ENCODE results near the gene WDR46. TPM values are rescaled to one million over a fixed set of nuclear protein-coding genes. Genes with fewer than 3 reads are reported as not detected.

WDR46 gene
- total and polyA plus RNA-seq, 10 of the 15 experiments (the other 5 are each of a cell fraction or from before 2014, with no cell fraction given): 10.1 to 147 (median 86.0) TPM

GRCh38 chr6:33271468-33272274 lies 17.4 kb downstream of the WDR46 start, which contains the start of the genes RPS18 and VPS52 (continued):
- TF ChIP-seq NR2C2 (IDR thresholded peaks at IDR 0.05; ENCODE audit: borderline replicate concordance, control insufficient read depth, insufficient read length, low read depth): no peak
- TF ChIP-seq, protein P1, sequence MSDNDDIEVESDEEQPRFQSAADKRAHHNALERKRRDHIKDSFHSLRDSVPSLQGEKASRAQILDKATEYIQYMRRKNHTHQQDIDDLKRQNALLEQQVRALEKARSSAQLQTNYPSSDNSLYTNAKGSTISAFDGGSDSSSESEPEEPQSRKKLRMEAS (IDR thresholded peaks at IDR 0.05; ENCODE audit: low read depth, low read length): peak; percentile 96
- no peak for TF ChIP-seq GABPA (IDR thresholded peaks at IDR 0.05; ENCODE audit: low read depth)
- TF ChIP-seq NR2C1 (IDR thresholded peaks at IDR 0.05): peak; percentile 95
- TF ChIP-seq TAF1 (IDR thresholded peaks at IDR 0.05; ENCODE audit: borderline replicate concordance, low read depth, low read length): peak; percentile 98
- TF ChIP-seq HDAC6 (IDR thresholded peaks at IDR 0.05; ENCODE audit: unreplicated experiment): peak; percentile 71

GRCh38 chr6:33271117-33271467 lies 17.9 kb downstream of the WDR46 start:
- Histone ChIP-seq H3K9ac (ENCODE audit: control insufficient read depth, insufficient read depth, low read length) (peak overlapping the region; percentile 81), H3K4me3 (peak overlapping the region; percentile 88), H2AFZ (ENCODE audit: control insufficient read depth, low read depth, low read length) (peak overlapping the region; percentile 97), H3K9me3 (replicated peaks; ENCODE audit: control insufficient read depth, insufficient read depth, low read length) (no peaks in the 10 kb centered on the region), H3K27me3 (replicated peaks in 1 of 2; ENCODE audit: control insufficient read depth in 2 of 2, insufficient read depth in 2 of 2, low read length in 1 of 2) (no peaks in the 10 kb centered on the region), H4K20me1 (ENCODE audit: control insufficient read depth, insufficient read depth) (peaks cover 6% of the 10 kb centered on the region), H3K4me1 (ENCODE audit: control insufficient read depth, insufficient read depth, low read length) (peaks cover 13% of the 10 kb centered on the region), H3K36me3 (ENCODE audit: control insufficient read depth in 2 of 2, insufficient read depth in 2 of 2, low read length in 1 of 2) (peaks cover 19 to 26% of the 10 kb centered on the region in 2 experiments), H3K4me2 (ENCODE audit: control insufficient read depth, insufficient read depth) (peak overlapping the region; percentile 75), H3K27ac (ENCODE audit: control insufficient read depth, insufficient read depth) (peak overlapping the region; percentile 97), H3K79me2 (ENCODE audit: control insufficient read depth, insufficient read depth, low read length) (peaks cover 57% of the 10 kb centered on the region)
- 3% methylated on average over 7 of the region's 7 CpGs for WGBS (ENCODE audit: insufficient coverage, insufficient replicate concordance, low lambda C conversion rate, missing lambda C conversion rate)
- FAIRE-seq (no peak), ATAC-seq (peak; percentile 42), DNase-seq (ENCODE audit: low read depth, low spot score) (no peak)
- in situ Hi-C loops (cut with MboI): no loop called here
- RAD21 ChIA-PET (ENCODE audit: unreplicated experiment): interaction anchor here (0.9 to 2.1 kb wide), 9 partner anchors 18 to 308 kb away, joined by 3 to 11 read pairs (median 4); partner anchors contain the start of genes BAK1, PFDN6, RING1 and WDR46
- intact Hi-C loops (cut with micrococcal nuclease; ENCODE audit: unreplicated experiment): no loop called here
- CTCF ChIA-PET: interaction anchor here (1.2 to 3.6 kb wide), 10 partner anchors 10 to 195 kb away, joined by 3 to 23 read pairs (median 4); partner anchors contain the start of genes HLA-DPB1, RING1 and ZBTB22
- POLR2A ChIA-PET: interaction anchor here (0.5 to 5.4 kb wide), 20 partner anchors 10 to 416 kb away, joined by 3 to 60 read pairs (median 6); partner anchors contain the start of genes HLA-DPB1, PFDN6, RGL2 and RING1
- BruUV-seq (replicated peaks): TSS peak; percentile 85
- SMC1A ChIA-PET (ENCODE audit: uncharacterized antibody, unreplicated experiment): interaction anchor here (0.9 to 2.0 kb wide), 9 partner anchors 12 to 160 kb away, joined by 4 to 8 read pairs (median 6); partner anchors contain the start of genes PFDN6, RGL2, RING1 and WDR46
- TF ChIP-seq NRF1 (conservative IDR thresholded peaks at IDR 0.05; ENCODE audit: low read depth, low read length) (no peak), DPF2 (IDR thresholded peaks at IDR 0.05) (0 out of 2 replicates have a peak, but pooled peaks have one; percentile 9), SMARCA5 (IDR thresholded peaks at IDR 0.05) (peak; percentile 88; the same call in 1 of the 2 replicates), IKZF1 (conservative IDR thresholded peaks at IDR 0.05) (no peak), KAT2A (conservative IDR thresholded peaks at IDR 0.05; ENCODE audit: control insufficient read depth, low read depth, low read length) (no peak), NFXL1 (IDR thresholded peaks at IDR 0.05; ENCODE audit: borderline replicate concordance) (peak; percentile 77; the same call in 1 of the 2 replicates), WRNIP1 (IDR thresholded peaks at IDR 0.05; ENCODE audit: borderline replicate concordance, low read depth, low read length) (peak; percentile 85; the same call in 1 of the 2 replicates), MEF2A (IDR thresholded peaks at IDR 0.05; ENCODE audit: insufficient read depth, low read depth, low read length) (no peak), MYC (IDR thresholded peaks at IDR 0.05; ENCODE audit: insufficient read depth, insufficient read length, insufficient replicate concordance, low read length, severe bottlenecking) (no peak)
- TF ChIP-seq, protein P2, sequence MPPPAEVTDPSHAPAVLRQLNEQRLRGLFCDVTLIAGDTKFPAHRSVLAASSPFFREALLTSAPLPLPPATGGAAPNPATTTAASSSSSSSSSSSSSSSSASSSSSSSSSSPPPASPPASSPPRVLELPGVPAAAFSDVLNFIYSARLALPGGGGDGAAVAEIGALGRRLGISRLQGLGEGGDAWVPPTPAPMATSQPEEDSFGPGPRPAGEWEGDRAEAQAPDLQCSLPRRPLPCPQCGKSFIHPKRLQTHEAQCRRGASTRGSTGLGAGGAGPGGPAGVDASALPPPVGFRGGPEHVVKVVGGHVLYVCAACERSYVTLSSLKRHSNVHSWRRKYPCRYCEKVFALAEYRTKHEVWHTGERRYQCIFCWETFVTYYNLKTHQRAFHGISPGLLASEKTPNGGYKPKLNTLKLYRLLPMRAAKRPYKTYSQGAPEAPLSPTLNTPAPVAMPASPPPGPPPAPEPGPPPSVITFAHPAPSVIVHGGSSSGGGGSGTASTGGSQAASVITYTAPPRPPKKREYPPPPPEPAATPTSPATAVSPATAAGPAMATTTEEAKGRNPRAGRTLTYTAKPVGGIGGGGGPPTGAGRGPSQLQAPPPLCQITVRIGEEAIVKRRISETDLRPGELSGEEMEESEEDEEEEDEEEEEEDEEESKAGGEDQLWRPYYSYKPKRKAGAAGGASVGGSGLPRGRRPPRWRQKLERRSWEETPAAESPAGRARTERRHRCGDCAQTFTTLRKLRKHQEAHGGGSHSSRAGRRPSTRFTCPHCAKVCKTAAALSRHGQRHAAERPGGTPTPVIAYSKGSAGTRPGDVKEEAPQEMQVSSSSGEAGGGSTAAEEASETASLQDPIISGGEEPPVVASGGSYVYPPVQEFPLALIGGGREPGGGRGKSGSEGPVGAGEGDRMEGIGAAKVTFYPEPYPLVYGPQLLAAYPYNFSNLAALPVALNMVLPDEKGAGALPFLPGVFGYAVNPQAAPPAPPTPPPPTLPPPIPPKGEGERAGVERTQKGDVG (CRISPR knock-in tag; IDR thresholded peaks at IDR 0.05): 0 out of 2 replicates have a peak, but pooled peaks have one; percentile 8

All from GM12878 (cell line).